Vagina (tissue), 2 donors: ENCODE data around the gene GRK5.

Source experiments
- POLR2AphosphoS5 ChIP-seq, 2 donors: sonication (generic); formaldehyde crosslinking; IDR thresholded peaks; one replicate each; pipeline ENCODE4 v1.9.0; 2017; ENCODE audit warnings: antibody characterized with exemption in 2 of 2, mild to moderate bottlenecking in 2 of 2, low read depth in 1 of 2; ENCODE audit not compliant: insufficient read depth in 1 of 2
- TF ChIP-seq, protein P1 (sequence below), 3 experiments: fragments of 450-650 bp in 2 of 3; fragments of 200-600 bp in 1 of 3; sonication (generic) in 1 of 3; IDR thresholded peaks; one replicate each; pipeline ENCODE4 v1.5.1; 2017 to 2019; ENCODE audit warnings: antibody characterized with exemption in 3 of 3, mild to moderate bottlenecking in 2 of 3, moderate library complexity in 2 of 3

DNA sequence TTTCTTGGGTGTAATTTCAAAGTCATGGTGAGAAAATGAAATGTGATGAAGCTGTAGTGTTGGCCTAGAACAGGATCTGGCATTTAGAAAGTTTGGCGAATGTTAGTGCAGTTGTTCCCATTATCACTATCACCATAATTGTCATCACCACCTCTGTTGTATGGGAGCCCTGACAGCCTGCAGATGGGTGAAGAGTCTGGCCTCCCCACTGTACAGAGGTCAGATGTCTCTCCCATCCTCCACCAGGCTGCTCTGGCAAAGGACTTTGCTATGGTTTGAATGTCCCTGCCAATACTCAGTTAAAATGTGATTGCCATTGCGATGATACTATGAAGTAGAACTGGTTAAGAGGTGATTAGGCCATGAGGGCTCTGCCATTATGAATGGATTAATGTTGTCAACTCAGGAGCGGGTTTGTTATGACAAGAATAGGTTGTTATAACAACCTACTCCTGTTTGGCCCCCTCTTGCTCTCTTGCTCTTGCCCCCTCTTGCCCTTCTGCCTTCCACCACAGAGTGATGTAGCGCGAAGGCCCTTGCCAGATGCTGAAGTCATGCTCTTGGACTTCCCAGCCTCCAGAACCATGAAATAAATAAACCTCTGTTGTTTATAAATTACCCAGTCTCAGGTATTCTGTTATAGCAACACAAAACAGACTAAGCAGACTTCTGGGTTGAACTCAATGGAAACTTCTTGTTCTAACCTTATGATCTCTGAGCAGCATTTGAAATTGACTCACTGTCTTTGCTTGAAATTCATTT lies 90.0 kb downstream of the GRK5 start:
- TF ChIP-seq, protein P1, sequence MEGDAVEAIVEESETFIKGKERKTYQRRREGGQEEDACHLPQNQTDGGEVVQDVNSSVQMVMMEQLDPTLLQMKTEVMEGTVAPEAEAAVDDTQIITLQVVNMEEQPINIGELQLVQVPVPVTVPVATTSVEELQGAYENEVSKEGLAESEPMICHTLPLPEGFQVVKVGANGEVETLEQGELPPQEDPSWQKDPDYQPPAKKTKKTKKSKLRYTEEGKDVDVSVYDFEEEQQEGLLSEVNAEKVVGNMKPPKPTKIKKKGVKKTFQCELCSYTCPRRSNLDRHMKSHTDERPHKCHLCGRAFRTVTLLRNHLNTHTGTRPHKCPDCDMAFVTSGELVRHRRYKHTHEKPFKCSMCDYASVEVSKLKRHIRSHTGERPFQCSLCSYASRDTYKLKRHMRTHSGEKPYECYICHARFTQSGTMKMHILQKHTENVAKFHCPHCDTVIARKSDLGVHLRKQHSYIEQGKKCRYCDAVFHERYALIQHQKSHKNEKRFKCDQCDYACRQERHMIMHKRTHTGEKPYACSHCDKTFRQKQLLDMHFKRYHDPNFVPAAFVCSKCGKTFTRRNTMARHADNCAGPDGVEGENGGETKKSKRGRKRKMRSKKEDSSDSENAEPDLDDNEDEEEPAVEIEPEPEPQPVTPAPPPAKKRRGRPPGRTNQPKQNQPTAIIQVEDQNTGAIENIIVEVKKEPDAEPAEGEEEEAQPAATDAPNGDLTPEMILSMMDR (IDR thresholded peaks at IDR 0.05), result no peak
- TF ChIP-seq POLR2AphosphoS5 (IDR thresholded peaks at IDR 0.05; ENCODE audit: insufficient read depth in 1 of 2, low read depth in 1 of 2), result no peak
